ENCODE results near the gene RASAL1. TPM values are rescaled to one million over a fixed set of nuclear protein-coding genes. Genes with fewer than 3 reads are reported as not detected.

RASAL1 gene
- total and polyA plus RNA-seq, 7 donors: 0.89 TPM; not detected in 6

- intact Hi-C loops (cut with DNase I): no loop called here
- ATAC-seq: no peak
- Histone ChIP-seq H3K9me3 (no peaks in the 10 kb centered on the region), H3K27ac (no peak overlapping the region), H3K27me3 (ENCODE audit: insufficient read depth in 3 of 3, low read length in 2 of 3) (peaks cover 0 to 41% (median 7%) of the 10 kb centered on the region in 3 donors), H3K4me1 (no peaks in the 10 kb centered on the region), H3K4me3 (no peak overlapping the region), H3K36me3 (ENCODE audit: insufficient read depth in 1 of 2, low read depth in 1 of 2) (no peaks in the 10 kb centered on the region)
- no peak for DNase-seq
- 33 to 40% (median 35%) methylated on average over 17 of the region's 17 CpGs for WGBS, 3 donors
- no peak for TF ChIP-seq CTCF (IDR thresholded peaks at IDR 0.05)
These were observed 49.1 kb downstream of the RASAL1 start for GRCh38 chr12:113086249-113087164.

- TF ChIP-seq CTCF (IDR thresholded peaks at IDR 0.05): no peak
- WGBS, 3 donors: 48 to 54% (median 51%) methylated on average over 11 of the region's 11 CpGs
- no peaks in the 10 kb centered on the region for H3K4me1 ChIP-seq
- DNase-seq (peak; percentile 62 to 86), ATAC-seq (peak in 3 of 4 donors; percentile 39 to 76 (median 49))
- no peaks in the 10 kb centered on the region for H3K9me3 ChIP-seq
- H3K4me3 ChIP-seq: no peak overlapping the region
- no peak overlapping the region for H3K27ac ChIP-seq
- H3K36me3 ChIP-seq (ENCODE audit: insufficient read depth in 1 of 2, low read depth in 1 of 2): no peaks in the 10 kb centered on the region
- intact Hi-C loops (cut with DNase I): no loop called here
- H3K27me3 ChIP-seq (ENCODE audit: insufficient read depth in 3 of 3, low read length in 2 of 3): peaks cover 0 to 31% (median 13%) of the 10 kb centered on the region in 3 donors
These were observed 51.6 kb downstream of the RASAL1 start for GRCh38 chr12:113083863-113084435.

GRCh38 chr12:113082486-113083148 lies 52.9 kb downstream of the RASAL1 start:
- WGBS, 3 donors: 75 to 84% (median 80%) methylated on average over 9 of the region's 9 CpGs
- ATAC-seq: no peak
- peaks cover 4 to 36% (median 13%) of the 10 kb centered on the region in 3 donors for H3K27me3 ChIP-seq (ENCODE audit: insufficient read depth in 3 of 3, low read length in 2 of 3)
- no peaks in the 10 kb centered on the region for H3K36me3 ChIP-seq (ENCODE audit: insufficient read depth in 1 of 2, low read depth in 1 of 2)
- no peak overlapping the region for H3K4me3 ChIP-seq
- TF ChIP-seq CTCF (IDR thresholded peaks at IDR 0.05): no peak
- H3K9me3 ChIP-seq: no peaks in the 10 kb centered on the region
- no peak overlapping the region for H3K27ac ChIP-seq
- DNase-seq: no peak
- no peaks in the 10 kb centered on the region for H3K4me1 ChIP-seq
- intact Hi-C loops (cut with DNase I): no loop called here

DNA sequence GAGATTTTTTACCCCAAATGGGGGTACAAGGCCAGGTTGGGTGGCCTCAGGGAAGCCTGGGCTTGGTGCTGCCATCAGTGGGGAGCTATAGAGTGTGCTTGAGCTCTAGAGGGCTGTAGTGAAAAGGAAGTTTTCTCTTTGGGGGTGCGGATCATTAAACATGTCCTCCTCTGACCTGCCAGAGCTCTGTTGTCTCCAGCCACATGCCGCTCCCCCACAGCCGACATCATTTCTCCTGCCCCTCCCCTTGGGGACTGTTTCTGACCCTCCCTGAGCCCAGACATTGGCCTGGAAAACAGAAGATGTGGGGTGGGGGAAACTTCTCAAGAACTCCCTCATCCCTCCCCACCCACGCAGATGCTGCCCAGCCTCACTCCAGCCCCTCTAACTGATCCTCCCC lies 53.7 kb downstream of the RASAL1 start:
- H3K4me3 ChIP-seq: no peak overlapping the region
- no peak for TF ChIP-seq CTCF (IDR thresholded peaks at IDR 0.05)
- no peaks in the 10 kb centered on the region for H3K36me3 ChIP-seq (ENCODE audit: insufficient read depth in 1 of 2, low read depth in 1 of 2)
- peaks cover 6 to 36% (median 9%) of the 10 kb centered on the region in 3 donors for H3K27me3 ChIP-seq (ENCODE audit: insufficient read depth in 3 of 3, low read length in 2 of 3)
- DNase-seq: no peak
- intact Hi-C loops (cut with DNase I): no loop called here
- no peaks in the 10 kb centered on the region for H3K9me3 ChIP-seq
- no peaks in the 10 kb centered on the region for H3K4me1 ChIP-seq
- ATAC-seq: no peak
- 41 to 56% (median 53%) methylated on average over 4 of the region's 4 CpGs for WGBS, 3 donors
- no peak overlapping the region for H3K27ac ChIP-seq

Measured in psoas muscle (tissue), 8 donors.